H9 (cell line): ENCODE data around the gene MORC4. TPM values are rescaled to one million over a fixed set of nuclear protein-coding genes. Genes with fewer than 3 reads are reported as not detected.

Experiments used
- DNase-seq: peaks from one replicate; pipeline ENCODE4 v3.0.0-alpha.2; 2017
- H2AFZ ChIP-seq: one replicate; pipeline ENCODE4 v1.6.1; 2013; ENCODE audit warnings: mild to moderate bottlenecking, low read length, control low read depth, moderate library complexity
- H2AK5ac ChIP-seq: 2 replicates; pipeline ENCODE4 v1.6.1; 2013; ENCODE audit warnings: low read length, control low read depth, mixed read lengths; ENCODE audit not compliant: insufficient read length
- H2BK120ac ChIP-seq: one replicate; pipeline ENCODE4 v1.6.1; 2013; ENCODE audit warnings: low read depth, mild to moderate bottlenecking, low read length, control low read depth, inconsistent platforms; ENCODE audit not compliant: poor library complexity, severe bottlenecking
- H2BK12ac ChIP-seq: 2 replicates; pipeline ENCODE4 v1.6.1; 2013; ENCODE audit warnings: low read length, control low read depth, mixed read lengths, low read depth; ENCODE audit not compliant: insufficient read length
- H2BK15ac ChIP-seq: 2 replicates; pipeline ENCODE4 v1.6.1; 2013; ENCODE audit warnings: low read depth, low read length, control low read depth
- H2BK20ac ChIP-seq: one replicate; pipeline ENCODE4 v1.6.1; 2013; ENCODE audit warnings: low read depth, mild to moderate bottlenecking, low read length, control low read depth, inconsistent platforms; ENCODE audit not compliant: poor library complexity, severe bottlenecking
- H2BK5ac ChIP-seq: 2 replicates; pipeline ENCODE4 v1.6.1; 2013; ENCODE audit warnings: low read length, control low read depth, mixed read lengths; ENCODE audit not compliant: insufficient read length
- H3K14ac ChIP-seq: 2 replicates; pipeline ENCODE4 v1.6.1; 2013; ENCODE audit warnings: low read length, control low read depth; ENCODE audit not compliant: insufficient read depth
- H3K18ac ChIP-seq: 2 replicates; pipeline ENCODE4 v1.6.1; 2013; ENCODE audit warnings: low read depth, mild to moderate bottlenecking, mixed read lengths, low read length, control low read depth; ENCODE audit not compliant: insufficient read length
- H3K23ac ChIP-seq: 2 replicates; pipeline ENCODE4 v1.6.1; 2013; ENCODE audit warnings: low read length, control low read depth, mixed read lengths, low read depth; ENCODE audit not compliant: insufficient read length
- H3K23me2 ChIP-seq: 2 replicates; pipeline ENCODE4 v1.6.1; 2013; ENCODE audit warnings: low read depth, mild to moderate bottlenecking, mixed read lengths, low read length, control low read depth; ENCODE audit not compliant: insufficient read length, poor library complexity, severe bottlenecking
- H3K27ac ChIP-seq: 2 replicates; pipeline ENCODE4 v1.5.1; 2013; ENCODE audit warnings: low read length, control low read depth, mixed read lengths, low read depth; ENCODE audit not compliant: insufficient read length
- H3K27me3 ChIP-seq: 2 replicates; pipeline ENCODE4 v1.6.1; 2013; ENCODE audit warnings: low read length, control low read depth, inconsistent platforms; ENCODE audit not compliant: insufficient read depth
- H3K4ac ChIP-seq: 2 replicates; pipeline ENCODE4 v1.6.1; 2013; ENCODE audit warnings: low read depth, mild to moderate bottlenecking, control low read depth, inconsistent platforms, low read length, moderate library complexity
- H3K4me1 ChIP-seq: 2 replicates; pipeline ENCODE4 v1.6.1; 2013; ENCODE audit warnings: low read length, control low read depth, inconsistent platforms; ENCODE audit not compliant: insufficient read depth
- H3K4me2 ChIP-seq: 2 replicates; pipeline ENCODE4 v1.6.1; 2013; ENCODE audit warnings: low read length, control low read depth, mixed read lengths; ENCODE audit not compliant: insufficient read length, insufficient read depth
- H3K56ac ChIP-seq: 2 replicates; pipeline ENCODE4 v1.6.1; 2013; ENCODE audit warnings: low read depth, mild to moderate bottlenecking, mixed read lengths, low read length, control low read depth; ENCODE audit not compliant: insufficient read length
- H3K79me1 ChIP-seq: 2 replicates; pipeline ENCODE4 v1.6.1; 2013; ENCODE audit warnings: low read depth, mild to moderate bottlenecking, moderate library complexity, low read length, control low read depth, inconsistent platforms; ENCODE audit not compliant: insufficient read depth, poor library complexity, severe bottlenecking
- H3K79me2 ChIP-seq: 2 replicates; pipeline ENCODE4 v1.6.1; 2013; ENCODE audit warnings: low read length, control low read depth, inconsistent platforms; ENCODE audit not compliant: insufficient read depth
- H3K9ac ChIP-seq: 2 replicates; pipeline ENCODE4 v1.6.1; 2013; ENCODE audit warnings: low read length, control low read depth, mixed read lengths; ENCODE audit not compliant: insufficient read length; ENCODE audit errors: extremely low read depth
- H3K9me3 ChIP-seq: one replicate; pipeline ENCODE4 v1.6.1; 2013; ENCODE audit warnings: low read depth, low read length, inconsistent platforms; ENCODE audit not compliant: control insufficient read depth
- H3T11ph ChIP-seq: one replicate; pipeline ENCODE4 v1.6.1; 2013; ENCODE audit warnings: mild to moderate bottlenecking, low read length, control low read depth, inconsistent platforms
- H4K20me1 ChIP-seq: one replicate; pipeline ENCODE4 v1.6.1; 2013; ENCODE audit not compliant: control insufficient read depth, insufficient read length, insufficient read depth
- H4K5ac ChIP-seq: 2 replicates; pipeline ENCODE4 v1.6.1; 2013; ENCODE audit warnings: low read depth, mild to moderate bottlenecking, mixed read lengths, low read length, control low read depth; ENCODE audit not compliant: insufficient read length
- H4K8ac ChIP-seq: replicated peaks from 2 replicates; pipeline ENCODE4 v1.6.1; 2013; ENCODE audit warnings: low read length, control low read depth, mixed read lengths, low read depth; ENCODE audit not compliant: insufficient read length
- H4K91ac ChIP-seq: 2 replicates; pipeline ENCODE4 v1.6.1; 2013; ENCODE audit warnings: low read depth, mild to moderate bottlenecking, moderate library complexity, mixed read lengths, low read length, control low read depth; ENCODE audit not compliant: insufficient read length
- H3K27ac Mint-ChIP-seq, 3 experiments: 2 replicates in 2 of 3; 3 replicates in 1 of 3; pipeline ENCODE4 v1.8.0; 2020 to 2021; ENCODE audit warnings: mixed read lengths in 3 of 3, mild to moderate bottlenecking in 1 of 3, moderate library complexity in 1 of 3
- H3K27me3 Mint-ChIP-seq: 2 replicates; pipeline ENCODE4 v1.8.0; 2021; ENCODE audit warnings: low read depth, mild to moderate bottlenecking, moderate library complexity, mixed read lengths
- H3K36me3 Mint-ChIP-seq, 3 experiments: 2 replicates in 2 of 3; 3 replicates in 1 of 3; pipeline ENCODE4 v1.8.0; 2020 to 2021; ENCODE audit warnings: low read depth in 3 of 3, mixed read lengths in 3 of 3; ENCODE audit not compliant: insufficient read depth in 1 of 3
- H3K4me1 Mint-ChIP-seq, 2 experiments: 2 replicates each; pipeline ENCODE4 v1.8.0; 2020; ENCODE audit warnings: mixed read lengths in 2 of 2
- H3K4me3 Mint-ChIP-seq, 2 experiments: 2 replicates in 1 of 2; 3 replicates in 1 of 2; pipeline ENCODE4 v1.8.0; 2020 to 2021; ENCODE audit warnings: mild to moderate bottlenecking in 2 of 2, mixed read lengths in 2 of 2, moderate library complexity in 1 of 2
- H3K9me3 Mint-ChIP-seq, 2 experiments: 2 replicates in 1 of 2; 3 replicates in 1 of 2; pipeline ENCODE4 v1.8.0; 2020; ENCODE audit warnings: mild to moderate bottlenecking in 2 of 2, mixed read lengths in 2 of 2, moderate library complexity in 1 of 2
- WGBS: extraction: QIAGEN DNeasy Blood & Tissue Kit; methylation state at CpG from one replicate; pipeline ENCODE4 v1.1.7; 2013; ENCODE audit warnings: missing lambda C conversion rate, low lambda C conversion rate, mixed read lengths; ENCODE audit not compliant: insufficient read length; ENCODE audit errors: extremely low coverage; 5-methylcytosine and 5-hydroxymethylcytosine counted together
- total RNA-seq: library from RNA; stranded (reverse); gene quantifications from 2 replicates; pipeline ENCODE4 v1.2.1, GENCODE V29; 2021
- TF ChIP-seq, protein P1 (sequence below): fragments of 200-600 bp; sonication (generic); conservative IDR thresholded peaks from 3 replicates; pipeline ENCODE4 v1.8.0; 2021; ENCODE audit warnings: antibody characterized with exemption, mild to moderate bottlenecking

The MORC4 gene
- total RNA-seq, 1 experiment from 2014 or later = 4.3 TPM

DNA sequence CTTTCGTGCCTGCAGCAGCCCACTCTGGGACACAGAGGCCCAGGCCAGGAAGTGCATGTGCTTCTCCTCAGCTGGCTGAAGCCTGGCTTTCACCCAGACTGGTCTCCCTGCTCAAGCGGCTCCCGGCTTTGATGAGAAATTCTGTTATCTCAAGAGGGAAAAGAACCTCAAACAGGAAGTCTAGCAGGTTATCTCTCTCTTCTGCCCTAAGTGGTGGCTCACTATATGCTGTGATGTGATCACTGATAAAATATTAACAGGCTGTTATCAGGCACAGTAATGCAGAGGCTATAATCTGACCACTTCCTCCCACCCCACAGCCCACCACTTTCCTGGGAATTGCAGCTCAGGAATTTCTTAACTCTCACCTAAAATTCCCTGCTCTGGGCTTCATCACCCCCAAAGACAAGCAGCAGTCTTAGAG, 66.5 kb downstream of the MORC4 start:
- Histone ChIP-seq H3K27me3 (no peaks in the 10 kb centered on the region), H3K4ac (no peak overlapping the region), H3K27ac (no peak overlapping the region), H3K56ac (no peak overlapping the region), H4K5ac (no peak overlapping the region), H3K4me1 (no peaks in the 10 kb centered on the region), H3K14ac (no peak overlapping the region), H3K9ac (no peak overlapping the region), H2BK120ac (no peak overlapping the region), H4K20me1 (no peaks in the 10 kb centered on the region), H2AK5ac (no peak overlapping the region), H2BK20ac (no peak overlapping the region), H3T11ph (no peak overlapping the region), H3K9me3 (peaks cover 4% of the 10 kb centered on the region), H2BK15ac (no peak overlapping the region), H4K91ac (no peak overlapping the region), H2BK5ac (no peak overlapping the region), H4K8ac (no peak overlapping the region), H2AFZ (no peak overlapping the region), H3K79me1 (no peaks in the 10 kb centered on the region), H3K23me2 (no peaks in the 10 kb centered on the region), H3K23ac (no peak overlapping the region), H3K4me2 (no peak overlapping the region), H3K79me2 (no peaks in the 10 kb centered on the region), H3K18ac (no peak overlapping the region), H2BK12ac (no peak overlapping the region)
- no peak overlapping the region for H3K4me3 Mint-ChIP-seq
- H3K36me3 Mint-ChIP-seq = no peaks in the 10 kb centered on the region; a peak in 1 of 7 replicates
- peaks cover 0 to 22% of the 10 kb centered on the region in 2 experiments; a peak in 2 of 5 replicates for H3K9me3 Mint-ChIP-seq
- WGBS = no CpG with 5 or more reads among the region's 3 CpGs
- H3K4me1 Mint-ChIP-seq = no peaks in the 10 kb centered on the region
- no peaks in the 10 kb centered on the region; the same call in 1 of the 2 replicates for H3K27me3 Mint-ChIP-seq
- H3K27ac Mint-ChIP-seq = no peak overlapping the region
- TF ChIP-seq, protein P1, sequence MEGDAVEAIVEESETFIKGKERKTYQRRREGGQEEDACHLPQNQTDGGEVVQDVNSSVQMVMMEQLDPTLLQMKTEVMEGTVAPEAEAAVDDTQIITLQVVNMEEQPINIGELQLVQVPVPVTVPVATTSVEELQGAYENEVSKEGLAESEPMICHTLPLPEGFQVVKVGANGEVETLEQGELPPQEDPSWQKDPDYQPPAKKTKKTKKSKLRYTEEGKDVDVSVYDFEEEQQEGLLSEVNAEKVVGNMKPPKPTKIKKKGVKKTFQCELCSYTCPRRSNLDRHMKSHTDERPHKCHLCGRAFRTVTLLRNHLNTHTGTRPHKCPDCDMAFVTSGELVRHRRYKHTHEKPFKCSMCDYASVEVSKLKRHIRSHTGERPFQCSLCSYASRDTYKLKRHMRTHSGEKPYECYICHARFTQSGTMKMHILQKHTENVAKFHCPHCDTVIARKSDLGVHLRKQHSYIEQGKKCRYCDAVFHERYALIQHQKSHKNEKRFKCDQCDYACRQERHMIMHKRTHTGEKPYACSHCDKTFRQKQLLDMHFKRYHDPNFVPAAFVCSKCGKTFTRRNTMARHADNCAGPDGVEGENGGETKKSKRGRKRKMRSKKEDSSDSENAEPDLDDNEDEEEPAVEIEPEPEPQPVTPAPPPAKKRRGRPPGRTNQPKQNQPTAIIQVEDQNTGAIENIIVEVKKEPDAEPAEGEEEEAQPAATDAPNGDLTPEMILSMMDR = no peak
- DNase-seq = no peak
